K562 (cell line): ENCODE measurements around the gene LGALS7. TPM values are rescaled to one million over a fixed set of nuclear protein-coding genes. Genes with fewer than 3 reads are reported as not detected.

Experiments used
- BHLHE40 ChIP-seq: IDR thresholded peaks from 2 replicates; pipeline ENCODE4 v1.6.1; 2011; ENCODE audit warnings: low read length, improper control_type of control experiment
- CEBPB ChIP-seq: fragments of 450-650 bp; IDR thresholded peaks from 2 replicates; pipeline ENCODE4 v1.6.1; 2016; ENCODE audit warnings: missing genetic modification characterization, missing compliant biosample characterization
- FOSL1 ChIP-seq: fragments of 200-800 bp; sonication (Bioruptor generic); conservative IDR thresholded peaks from 2 replicates; pipeline ENCODE4 v1.6.1; 2016; ENCODE audit warnings: missing genetic modification characterization, missing compliant biosample characterization
- GATA2 ChIP-seq: sonication (generic); formaldehyde crosslinking; IDR thresholded peaks from 2 replicates; pipeline ENCODE4 v1.4.0; 2020; ENCODE audit warnings: mild to moderate bottlenecking, missing genetic modification reagents
- HDAC3 ChIP-seq: fragments of 450-650 bp; IDR thresholded peaks from 2 replicates; pipeline ENCODE4 v1.6.1; 2018; ENCODE audit warnings: borderline replicate concordance, mild to moderate bottlenecking, moderate library complexity; ENCODE audit not compliant: partially characterized antibody
- ILK ChIP-seq: fragments of 450-650 bp; IDR thresholded peaks from 2 replicates; pipeline ENCODE4 v1.6.1; 2016; ENCODE audit warnings: missing genetic modification characterization, low read depth, mild to moderate bottlenecking, missing compliant biosample characterization, moderate library complexity, borderline replicate concordance
- JUN ChIP-seq, 2 experiments: sonication (generic) in 1 of 2; formaldehyde crosslinking in 1 of 2; IDR thresholded peaks; 2 replicates each; pipeline versions ENCODE4 v1.6.1 to v1.8.0; 2012 to 2022; ENCODE audit warnings: borderline replicate concordance in 2 of 2, mild to moderate bottlenecking in 2 of 2, improper control_type of control experiment in 1 of 2, low read depth in 1 of 2, low read length in 1 of 2, missing genetic modification reagents in 1 of 2
- MEF2A ChIP-seq: IDR thresholded peaks from 2 replicates; pipeline ENCODE4 v1.6.1; 2011; ENCODE audit warnings: low read depth, mild to moderate bottlenecking, low read length, moderate library complexity; ENCODE audit not compliant: control insufficient read depth
- RBFOX2 ChIP-seq: fragments of 200-400 bp; formaldehyde crosslinking; IDR thresholded peaks from 2 replicates; pipeline ENCODE4 v1.6.1; 2017; ENCODE audit warnings: low read depth, mild to moderate bottlenecking, low read length, moderate library complexity
- RCOR1 ChIP-seq, 2 experiments: IDR thresholded peaks; 2 replicates each; pipeline ENCODE4 v1.6.1; 2012; ENCODE audit warnings: low read depth in 2 of 2, low read length in 2 of 2, borderline replicate concordance in 1 of 2, improper control_type of control experiment in 1 of 2
- SMAD4 ChIP-seq: fragments of 250-450 bp; sonication (Bioruptor Pico); conservative IDR thresholded peaks from 2 replicates; pipeline ENCODE4 v1.8.0; 2021; ENCODE audit warnings: inconsistent platforms, mild to moderate bottlenecking, moderate library complexity
- TBL1XR1 ChIP-seq, 2 experiments: IDR thresholded peaks; 2 replicates each; pipeline ENCODE4 v1.6.1; 2012; ENCODE audit warnings: improper control_type of control experiment in 2 of 2, low read length in 2 of 2, mild to moderate bottlenecking in 1 of 2
- ZFP36 ChIP-seq: fragments of 150-350 bp; IDR thresholded peaks from 2 replicates; pipeline ENCODE4 v1.6.1; 2018; ENCODE audit warnings: low read length, low read depth; ENCODE audit not compliant: partially characterized antibody
- polyA plus RNA-seq, 8 experiments: library from polyadenylated mRNA; depleted of rRNA in 4 of 8; stranded (reverse) in 5 of 8; unstranded in 3 of 8; fragments of >200 nt; fragmentation: Nextera tagmentation in 2 of 8; fragmentation: Illumina TruSeq in 1 of 8; extraction: Ambion mirVana in 2 of 8; extraction: Trizol in 1 of 8; gene quantifications; 2 replicates each; pipeline versions ENCODE4 v1.2.1 to v1.2.3, GENCODE V29; 2011 to 2014; ENCODE audit warnings: inconsistent platforms in 1 of 8, missing spikeins in 1 of 8
- total RNA-seq, 7 experiments: library from RNA; depleted of rRNA in 6 of 7; stranded (reverse); fragments of >200 nt in 6 of 7; fragmentation: Illumina TruSeq in 2 of 7; extraction: Trizol in 2 of 7; gene quantifications; 2 replicates each; pipeline versions ENCODE4 v1.2.1 to v1.2.3, GENCODE V29; 2011 to 2021; ENCODE audit warnings: low replicate concordance in 1 of 7
- TF ChIP-seq, protein P1 (sequence below), 2 experiments: fragments of 150-350 bp in 1 of 2; IDR thresholded peaks; 2 replicates each; pipeline ENCODE4 v1.6.1; 2012 to 2016; ENCODE audit warnings: low read depth in 2 of 2, low read length in 2 of 2, mild to moderate bottlenecking in 1 of 2, moderate library complexity in 1 of 2
- TF ChIP-seq, protein P2 (sequence below), 2 experiments: IDR thresholded peaks; 2 replicates each; pipeline ENCODE4 v1.6.1; 2012; ENCODE audit warnings: improper control_type of control experiment in 2 of 2, low read depth in 2 of 2, low read length in 2 of 2, borderline replicate concordance in 1 of 2
- TF ChIP-seq, protein P3 (sequence below): sonication (generic); formaldehyde crosslinking; IDR thresholded peaks from 2 replicates; pipeline ENCODE4 v1.8.1; 2022; ENCODE audit warnings: missing genetic modification reagents
- TF ChIP-seq, protein P4 (sequence below), 2 experiments: fragments of 250-450 bp in 1 of 2; fragments of 450-650 bp in 1 of 2; sonication (Bioruptor Pico) in 1 of 2; IDR thresholded peaks; 2 replicates each; pipeline versions ENCODE4 v1.6.1 to v1.8.0; 2016 to 2021; ENCODE audit warnings: mild to moderate bottlenecking in 2 of 2, moderate library complexity in 2 of 2, missing compliant biosample characterization in 1 of 2, missing genetic modification characterization in 1 of 2

The LGALS7 gene
- total and polyA plus RNA-seq, 9 of the 15 experiments (the other 6 are each of a cell fraction or from before 2014, with no cell fraction given), result not detected

DNA sequence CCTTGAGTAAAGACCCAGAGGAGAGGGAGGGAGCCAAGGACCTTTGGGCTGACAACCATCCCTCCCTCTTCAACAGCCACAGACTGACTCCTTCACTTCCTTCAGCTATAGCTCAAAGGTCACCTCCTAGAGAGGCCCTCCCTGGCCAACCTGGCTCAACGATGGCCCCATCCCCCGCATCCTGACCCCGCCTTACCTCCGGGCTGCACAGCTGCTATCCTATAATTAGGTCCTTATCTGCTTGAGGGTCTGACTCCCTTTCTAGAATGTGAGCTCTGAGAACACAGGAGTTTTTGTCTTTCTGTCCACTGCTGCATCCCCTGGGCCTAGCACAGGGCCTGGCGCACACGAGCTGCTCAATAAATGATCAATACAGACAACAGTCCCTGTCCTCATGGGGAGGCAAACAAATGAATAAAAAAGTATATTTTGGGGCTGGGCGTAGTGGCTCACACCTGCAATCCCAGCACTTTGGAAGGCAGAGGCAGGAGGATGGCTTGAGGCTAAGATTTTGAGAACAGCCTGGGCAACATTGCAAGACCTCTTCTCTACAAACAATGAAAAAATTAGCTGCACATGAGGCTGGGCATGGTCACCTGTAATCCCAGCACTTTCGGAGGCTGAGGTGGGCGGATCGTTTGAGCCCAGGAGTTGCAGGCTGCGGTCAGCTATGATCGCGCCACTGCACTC, 46.1 kb upstream of the LGALS7 start (continued):
- TF ChIP-seq, protein P1, sequence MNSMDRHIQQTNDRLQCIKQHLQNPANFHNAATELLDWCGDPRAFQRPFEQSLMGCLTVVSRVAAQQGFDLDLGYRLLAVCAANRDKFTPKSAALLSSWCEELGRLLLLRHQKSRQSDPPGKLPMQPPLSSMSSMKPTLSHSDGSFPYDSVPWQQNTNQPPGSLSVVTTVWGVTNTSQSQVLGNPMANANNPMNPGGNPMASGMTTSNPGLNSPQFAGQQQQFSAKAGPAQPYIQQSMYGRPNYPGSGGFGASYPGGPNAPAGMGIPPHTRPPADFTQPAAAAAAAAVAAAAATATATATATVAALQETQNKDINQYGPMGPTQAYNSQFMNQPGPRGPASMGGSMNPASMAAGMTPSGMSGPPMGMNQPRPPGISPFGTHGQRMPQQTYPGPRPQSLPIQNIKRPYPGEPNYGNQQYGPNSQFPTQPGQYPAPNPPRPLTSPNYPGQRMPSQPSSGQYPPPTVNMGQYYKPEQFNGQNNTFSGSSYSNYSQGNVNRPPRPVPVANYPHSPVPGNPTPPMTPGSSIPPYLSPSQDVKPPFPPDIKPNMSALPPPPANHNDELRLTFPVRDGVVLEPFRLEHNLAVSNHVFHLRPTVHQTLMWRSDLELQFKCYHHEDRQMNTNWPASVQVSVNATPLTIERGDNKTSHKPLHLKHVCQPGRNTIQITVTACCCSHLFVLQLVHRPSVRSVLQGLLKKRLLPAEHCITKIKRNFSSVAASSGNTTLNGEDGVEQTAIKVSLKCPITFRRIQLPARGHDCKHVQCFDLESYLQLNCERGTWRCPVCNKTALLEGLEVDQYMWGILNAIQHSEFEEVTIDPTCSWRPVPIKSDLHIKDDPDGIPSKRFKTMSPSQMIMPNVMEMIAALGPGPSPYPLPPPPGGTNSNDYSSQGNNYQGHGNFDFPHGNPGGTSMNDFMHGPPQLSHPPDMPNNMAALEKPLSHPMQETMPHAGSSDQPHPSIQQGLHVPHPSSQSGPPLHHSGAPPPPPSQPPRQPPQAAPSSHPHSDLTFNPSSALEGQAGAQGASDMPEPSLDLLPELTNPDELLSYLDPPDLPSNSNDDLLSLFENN (IDR thresholded peaks at IDR 0.05; ENCODE audit: low read depth in 2 of 2, low read length in 2 of 2), result 0 out of 4 replicates have a peak, but pooled peaks of 1 of the 2 experiments have one; percentile 26
- TF ChIP-seq RBFOX2 (0 out of 2 replicates have a peak, but pooled peaks have one; percentile 30), SMAD4 (CRISPR knock-in tag) (peak; percentile 92), FOSL1 (tag) (0 out of 2 replicates have a peak, but pooled peaks have one; percentile 9), BHLHE40 (peak; percentile 27; the same call in 1 of the 2 replicates), TBL1XR1 (IDR thresholded peaks at IDR 0.05; ENCODE audit: low read length in 2 of 2) (peak; percentile 80 to 96; a peak in 3 of 4 replicates), MEF2A (peak; percentile 98), JUN (IDR thresholded peaks at IDR 0.05; ENCODE audit: borderline replicate concordance, low read depth, low read length) (0 out of 2 replicates have a peak, but pooled peaks have one; percentile 19), JUN (CRISPR knock-in tag; IDR thresholded peaks at IDR 0.05; ENCODE audit: borderline replicate concordance) (no peak), CEBPB (tag) (no peak), ZFP36 (peak; percentile 30), RCOR1 (IDR thresholded peaks at IDR 0.05; ENCODE audit: borderline replicate concordance in 1 of 2, low read depth in 2 of 2, low read length in 2 of 2) (peak in 1 of 2 experiments; percentile 94; a peak in 3 of 4 replicates), HDAC3 (peak; percentile 76), ILK (no peak), GATA2 (CRISPR knock-in tag) (peak; percentile 65; the same call in 1 of the 2 replicates)
- TF ChIP-seq, protein P2, sequence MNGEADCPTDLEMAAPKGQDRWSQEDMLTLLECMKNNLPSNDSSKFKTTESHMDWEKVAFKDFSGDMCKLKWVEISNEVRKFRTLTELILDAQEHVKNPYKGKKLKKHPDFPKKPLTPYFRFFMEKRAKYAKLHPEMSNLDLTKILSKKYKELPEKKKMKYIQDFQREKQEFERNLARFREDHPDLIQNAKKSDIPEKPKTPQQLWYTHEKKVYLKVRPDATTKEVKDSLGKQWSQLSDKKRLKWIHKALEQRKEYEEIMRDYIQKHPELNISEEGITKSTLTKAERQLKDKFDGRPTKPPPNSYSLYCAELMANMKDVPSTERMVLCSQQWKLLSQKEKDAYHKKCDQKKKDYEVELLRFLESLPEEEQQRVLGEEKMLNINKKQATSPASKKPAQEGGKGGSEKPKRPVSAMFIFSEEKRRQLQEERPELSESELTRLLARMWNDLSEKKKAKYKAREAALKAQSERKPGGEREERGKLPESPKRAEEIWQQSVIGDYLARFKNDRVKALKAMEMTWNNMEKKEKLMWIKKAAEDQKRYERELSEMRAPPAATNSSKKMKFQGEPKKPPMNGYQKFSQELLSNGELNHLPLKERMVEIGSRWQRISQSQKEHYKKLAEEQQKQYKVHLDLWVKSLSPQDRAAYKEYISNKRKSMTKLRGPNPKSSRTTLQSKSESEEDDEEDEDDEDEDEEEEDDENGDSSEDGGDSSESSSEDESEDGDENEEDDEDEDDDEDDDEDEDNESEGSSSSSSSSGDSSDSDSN (IDR thresholded peaks at IDR 0.05; ENCODE audit: borderline replicate concordance in 1 of 2, low read depth in 2 of 2, low read length in 2 of 2), result 0 out of 4 replicates have a peak, but pooled peaks of 1 of the 2 experiments have one; percentile 57
- TF ChIP-seq, protein P3, sequence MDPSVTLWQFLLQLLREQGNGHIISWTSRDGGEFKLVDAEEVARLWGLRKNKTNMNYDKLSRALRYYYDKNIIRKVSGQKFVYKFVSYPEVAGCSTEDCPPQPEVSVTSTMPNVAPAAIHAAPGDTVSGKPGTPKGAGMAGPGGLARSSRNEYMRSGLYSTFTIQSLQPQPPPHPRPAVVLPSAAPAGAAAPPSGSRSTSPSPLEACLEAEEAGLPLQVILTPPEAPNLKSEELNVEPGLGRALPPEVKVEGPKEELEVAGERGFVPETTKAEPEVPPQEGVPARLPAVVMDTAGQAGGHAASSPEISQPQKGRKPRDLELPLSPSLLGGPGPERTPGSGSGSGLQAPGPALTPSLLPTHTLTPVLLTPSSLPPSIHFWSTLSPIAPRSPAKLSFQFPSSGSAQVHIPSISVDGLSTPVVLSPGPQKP (CRISPR knock-in tag), result no peak
- TF ChIP-seq, protein P4, sequence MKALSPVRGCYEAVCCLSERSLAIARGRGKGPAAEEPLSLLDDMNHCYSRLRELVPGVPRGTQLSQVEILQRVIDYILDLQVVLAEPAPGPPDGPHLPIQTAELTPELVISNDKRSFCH (CRISPR knock-in tag; IDR thresholded peaks at IDR 0.05), result no peak
- TF ChIP-seq, protein P4 (tag; IDR thresholded peaks at IDR 0.05), result peak; percentile 97
